Panc1 (cell line): ENCODE data around the gene CACNA1C. TPM values are rescaled to one million over a fixed set of nuclear protein-coding genes. Genes with fewer than 3 reads are reported as not detected.

Source experiments
- ATAC-seq: fragments of 200-7000 bp; cut with Tn5 transposase; 2 replicates; pipeline ENCODE4 v1.9.1; 2020; ENCODE audit warnings: mild to moderate bottlenecking, moderate library complexity
- BruUV-seq: library from RNA; stranded (reverse); fragments of 400-500 nt; replicated peaks from 2 replicates; lab custom pipeline; 2021; lab: Mats Ljungman, UMichigan
- CTCF ChIA-PET: fragments of 300-600 bp; sonication (Branson Sonifier 250); formaldehyde crosslinking; loops from one replicate; lab custom pipeline; 2022; ENCODE audit warnings: antibody characterized with exemption; lab: Charles Lee
- POLR2A ChIA-PET: fragments of 300-600 bp; sonication (Branson Sonifier 250); formaldehyde crosslinking; loops from one replicate; lab custom pipeline; 2022; ENCODE audit warnings: antibody characterized with exemption; lab: Charles Lee
- DNase-seq: peaks from one replicate; pipeline ENCODE4 v3.0.0-alpha.2; 2010; ENCODE audit warnings: low read depth, low spot score
- H3K27ac ChIP-seq: 2 replicates; pipeline ENCODE4 v1.5.1; 2011; ENCODE audit warnings: mild to moderate bottlenecking, low read length, inconsistent platforms
- H3K27me3 ChIP-seq: fragments of 200-500 bp; sonication (Bioruptor generic); 2 replicates; pipeline ENCODE4 v1.6.0; 2014; ENCODE audit warnings: low read length, inconsistent platforms; ENCODE audit not compliant: control insufficient read depth, insufficient read depth
- H3K36me3 ChIP-seq: fragments of 200-500 bp; sonication (Bioruptor generic); 2 replicates; pipeline ENCODE4 v1.5.1; 2014; ENCODE audit warnings: inconsistent platforms, mild to moderate bottlenecking, low read length, moderate library complexity; ENCODE audit not compliant: control insufficient read depth, insufficient read depth
- H3K4me1 ChIP-seq: 2 replicates; pipeline ENCODE4 v1.5.1; 2011; ENCODE audit warnings: inconsistent platforms, mild to moderate bottlenecking, low read length, moderate library complexity; ENCODE audit not compliant: control insufficient read depth, insufficient read depth
- H3K4me3 ChIP-seq, 2 experiments: 2 replicates each; pipeline ENCODE4 v1.5.1; 2011 to 2012; ENCODE audit warnings: low read depth in 2 of 2, low read length in 2 of 2, mild to moderate bottlenecking in 2 of 2, inconsistent platforms in 1 of 2, moderate library complexity in 1 of 2
- H3K9me3 ChIP-seq: fragments of 200-500 bp; sonication (Bioruptor generic); 2 replicates; pipeline ENCODE4 v1.5.1; 2014; ENCODE audit warnings: low read depth, mild to moderate bottlenecking, inconsistent platforms, low read length, moderate library complexity; ENCODE audit not compliant: control insufficient read depth, insufficient read depth
- CTCF ChIP-seq: fragments of 450-650 bp; IDR thresholded peaks from 2 replicates; pipeline ENCODE4 v1.5.1; 2017; ENCODE audit warnings: mild to moderate bottlenecking
- POLR2AphosphoS5 ChIP-seq: IDR thresholded peaks from 2 replicates; pipeline ENCODE4 v1.6.1; 2012; ENCODE audit warnings: mild to moderate bottlenecking, low read depth, low read length, moderate library complexity
- REST ChIP-seq, 2 experiments: IDR thresholded peaks; 2 replicates each; pipeline ENCODE4 v1.6.1; 2011 to 2012; ENCODE audit warnings: low read depth in 2 of 2, control low read depth in 1 of 2, low read length in 1 of 2, mild to moderate bottlenecking in 1 of 2, moderate library complexity in 1 of 2; ENCODE audit not compliant: insufficient read depth in 1 of 2
- SIN3A ChIP-seq: IDR thresholded peaks from 2 replicates; pipeline ENCODE4 v1.6.1; 2012; ENCODE audit warnings: low read depth, mild to moderate bottlenecking, low read length, moderate library complexity, borderline replicate concordance; ENCODE audit not compliant: insufficient read depth
- TCF7L2 ChIP-seq: IDR thresholded peaks from 2 replicates; pipeline ENCODE4 v1.6.1; 2011; ENCODE audit warnings: mild to moderate bottlenecking, low read depth, low read length, inconsistent platforms
- in situ Hi-C: cut with HindIII; loops from 2 replicates; pipeline ENCODE4 v1.10.0; 2016; ENCODE audit warnings: low sequenced_read_pairs, low pct_unique_long_range_greater_than_20kb
- intact Hi-C: fragments of 100-400 bp; cut with micrococcal nuclease; formaldehyde crosslinking; loops from one replicate; pipeline ENCODE4 v1.10.0; 2022; ENCODE audit not compliant: unreplicated experiment
- total RNA-seq: library from RNA; stranded (reverse); gene quantifications from one replicate; pipeline ENCODE4 v1.2.1, GENCODE V29; 2021; ENCODE audit not compliant: unreplicated experiment

The CACNA1C gene
- total RNA-seq, 1 experiment from 2014 or later = 0.03 TPM

GRCh38 chr12:2013086-2013485 lies 39.7 kb upstream of the CACNA1C start:
- in situ Hi-C loops (no loop called here), intact Hi-C loops (no loop called here)
- H3K4me3 ChIP-seq = no peak overlapping the region
- H3K36me3 ChIP-seq = no peaks in the 10 kb centered on the region
- no peak overlapping the region for H3K27ac ChIP-seq
- BruUV-seq = no TSS peak
- DNase-seq (no peak), ATAC-seq (no peak)
- POLR2A ChIA-PET = interaction anchor here (0.5 kb wide), 1 partner anchor 30 kb away, joined by 12 read pairs; no protein-coding TSS in a partner anchor
- no peaks in the 10 kb centered on the region for H3K4me1 ChIP-seq
- CTCF ChIA-PET = no interaction called here
- no peak for TF ChIP-seq POLR2AphosphoS5
- no peak for TF ChIP-seq TCF7L2
- no peaks in the 10 kb centered on the region for H3K9me3 ChIP-seq
- no peaks in the 10 kb centered on the region for H3K27me3 ChIP-seq

- intact Hi-C loops = no loop called here
- Histone ChIP-seq H3K4me3 (no peak overlapping the region), H3K27ac (no peak overlapping the region), H3K36me3 (no peaks in the 10 kb centered on the region), H3K9me3 (no peaks in the 10 kb centered on the region), H3K4me1 (no peaks in the 10 kb centered on the region), H3K27me3 (no peaks in the 10 kb centered on the region)
- TF ChIP-seq TCF7L2 (no peak), SIN3A (no peak), CTCF (no peak), REST (IDR thresholded peaks at IDR 0.05; ENCODE audit: insufficient read depth in 1 of 2, low read depth in 2 of 2, low read length in 1 of 2) (no peak), POLR2AphosphoS5 (no peak)
- no peak for DNase-seq
- no TSS peak for BruUV-seq
- ChIA-PET CTCF (no interaction called here), POLR2A (no interaction called here)
- in situ Hi-C loops = no loop called here
- no peak for ATAC-seq
Observed at GRCh38 chr12:2013527-2014223, 39.1 kb upstream of the CACNA1C start.

- CTCF ChIA-PET = no interaction called here
- in situ Hi-C loops = no loop called here
- no TSS peak for BruUV-seq
Observed at GRCh38 chr12:2014231-2014630, 38.6 kb upstream of the CACNA1C start.

More at GRCh38 chr12:2014231-2014630, 38.6 kb upstream of the CACNA1C start:
- Histone ChIP-seq H3K27ac (no peak overlapping the region), H3K4me1 (no peaks in the 10 kb centered on the region), H3K36me3 (no peaks in the 10 kb centered on the region), H3K27me3 (no peaks in the 10 kb centered on the region), H3K4me3 (no peak overlapping the region), H3K9me3 (no peaks in the 10 kb centered on the region)
- ATAC-seq (no peak), DNase-seq (no peak)
- no peak for TF ChIP-seq CTCF
- no peak for TF ChIP-seq POLR2AphosphoS5
- TF ChIP-seq REST (IDR thresholded peaks at IDR 0.05; ENCODE audit: insufficient read depth in 1 of 2, low read depth in 2 of 2, low read length in 1 of 2) = no peak
- TF ChIP-seq SIN3A = no peak
- TF ChIP-seq TCF7L2 = no peak
- intact Hi-C loops = no loop called here
- POLR2A ChIA-PET = no interaction called here
